MCF 10A (cell line): ENCODE measurements around the gene QRICH2. TPM values are rescaled to one million over a fixed set of nuclear protein-coding genes. Genes with fewer than 3 reads are reported as not detected.

Experiments used
- BruUV-seq: library from RNA; stranded (reverse); fragments of 400-500 nt; replicated peaks from 2 replicates; lab custom pipeline; 2021; lab: Mats Ljungman, UMichigan
- CTCF ChIA-PET: fragments of 300-600 bp; sonication (Branson Sonifier 250); formaldehyde crosslinking; extraction: SDS; loops from one replicate; lab custom pipeline; 2021; ENCODE audit warnings: antibody characterized with exemption, inconsistent platforms; lab: Yijun Ruan, JAX
- POLR2A ChIA-PET: fragments of 300-600, 350-650 bp; sonication (Branson Sonifier 250); formaldehyde crosslinking; extraction: SDS; loops from one replicate; lab custom pipeline; 2020; ENCODE audit warnings: antibody characterized with exemption, inconsistent platforms; lab: Yijun Ruan, JAX
- DNase-seq: peaks from one replicate; pipeline ENCODE4 v3.0.0-alpha.2; 2018; ENCODE audit not compliant: unreplicated experiment
- H3K27ac Mint-ChIP-seq: one replicate; pipeline ENCODE4 v1.8.0; 2022; ENCODE audit warnings: mild to moderate bottlenecking, low read depth, mixed read lengths; ENCODE audit not compliant: unreplicated experiment
- H3K27me3 Mint-ChIP-seq: one replicate; pipeline ENCODE4 v1.8.0; 2022; ENCODE audit warnings: mixed read lengths; ENCODE audit not compliant: insufficient read depth, unreplicated experiment
- H3K36me3 Mint-ChIP-seq: one replicate; pipeline ENCODE4 v1.8.0; 2022; ENCODE audit warnings: mild to moderate bottlenecking, moderate library complexity, mixed read lengths; ENCODE audit not compliant: insufficient read depth, unreplicated experiment
- H3K4me1 Mint-ChIP-seq: one replicate; pipeline ENCODE4 v1.8.0; 2022; ENCODE audit warnings: mixed read lengths; ENCODE audit not compliant: insufficient read depth, unreplicated experiment
- H3K4me3 Mint-ChIP-seq: one replicate; pipeline ENCODE4 v1.8.0; 2022; ENCODE audit warnings: mild to moderate bottlenecking, moderate library complexity, mixed read lengths; ENCODE audit not compliant: unreplicated experiment
- H3K9me3 Mint-ChIP-seq: one replicate; pipeline ENCODE4 v1.8.0; 2022; ENCODE audit warnings: mixed read lengths; ENCODE audit not compliant: unreplicated experiment
- CTCF ChIP-seq: fragments of 200-600 bp; IDR thresholded peaks from one replicate; pipeline ENCODE4 v1.8.0; 2022; ENCODE audit warnings: antibody characterized with exemption, mild to moderate bottlenecking; ENCODE audit not compliant: unreplicated experiment
- intact Hi-C: fragments of 100-400 bp; cut with micrococcal nuclease; formaldehyde crosslinking; loops from 2 replicates; pipeline ENCODE4 v1.14.1; 2022
- total RNA-seq: library from RNA; stranded (reverse); gene quantifications from 2 replicates; pipeline ENCODE4 v1.2.3, GENCODE V29; 2022

QRICH2 gene
- total RNA-seq, 1 experiment from 2014 or later, result 0.56 TPM

DNA sequence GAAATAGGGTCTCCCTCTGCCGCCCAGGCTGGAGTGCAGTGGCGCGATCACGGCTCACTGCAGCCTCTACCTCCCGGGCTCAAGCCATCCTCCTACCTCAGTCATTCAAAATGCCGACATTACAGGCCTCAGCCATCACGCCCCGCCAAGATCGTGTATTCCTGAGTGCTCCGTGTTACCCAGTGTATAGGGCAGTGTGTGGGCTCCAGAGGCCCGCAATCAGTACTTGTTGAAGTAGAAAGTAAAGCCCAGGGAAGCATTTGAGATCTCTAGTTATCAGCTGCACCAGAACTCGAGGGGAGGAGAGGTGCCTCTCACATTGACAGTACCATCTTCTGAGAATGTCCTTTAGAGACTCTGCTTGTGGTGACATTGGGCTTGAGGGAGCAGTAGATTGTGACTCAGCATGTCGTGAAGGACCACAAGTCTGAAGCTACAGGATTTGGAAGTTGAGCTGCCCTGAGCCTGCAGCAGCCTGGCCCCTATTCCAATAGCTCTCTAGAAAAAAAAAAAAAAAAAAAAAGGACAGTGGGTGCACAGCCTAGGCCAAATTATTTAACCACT, 46.8 kb upstream of the QRICH2 start:
- no peak for TF ChIP-seq CTCF
- H3K4me3 Mint-ChIP-seq, result peak overlapping the region; percentile 95
- no peaks in the 10 kb centered on the region for H3K9me3 Mint-ChIP-seq
- intact Hi-C loops, result no loop called here
- no peaks in the 10 kb centered on the region for H3K36me3 Mint-ChIP-seq
- H3K4me1 Mint-ChIP-seq, result peaks cover 8% of the 10 kb centered on the region
- H3K27me3 Mint-ChIP-seq, result no peaks in the 10 kb centered on the region
- ChIA-PET POLR2A (interaction anchor here (1.7 to 2.1 kb wide), 2 partner anchors 23 to 203 kb away, joined by 9 to 11 read pairs; no protein-coding TSS in a partner anchor), CTCF (interaction anchor here (0.6 to 2.3 kb wide), 3 partner anchors 31 to 53 kb away, joined by 4 to 20 read pairs (median 6); no protein-coding TSS in a partner anchor)
- no TSS peak for BruUV-seq
- DNase-seq, result no peak
- no peak overlapping the region for H3K27ac Mint-ChIP-seq

- no peaks in the 10 kb centered on the region for H3K9me3 Mint-ChIP-seq
- peak overlapping the region; percentile 98 for H3K27ac Mint-ChIP-seq
- no peak for DNase-seq
- H3K27me3 Mint-ChIP-seq, result no peaks in the 10 kb centered on the region
- peaks cover 8% of the 10 kb centered on the region for H3K4me1 Mint-ChIP-seq
- H3K36me3 Mint-ChIP-seq, result no peaks in the 10 kb centered on the region
- no peak for TF ChIP-seq CTCF
- intact Hi-C loops, result no loop called here
- peak overlapping the region; percentile 95 for H3K4me3 Mint-ChIP-seq
- no TSS peak for BruUV-seq
- CTCF ChIA-PET, result interaction anchor here (0.6 to 2.6 kb wide), 8 partner anchors 7 to 304 kb away, joined by 3 to 20 read pairs (median 4); partner anchors contain the start of genes QRICH2 and SPHK1
- POLR2A ChIA-PET, result interaction anchor here (0.7 to 3.6 kb wide), 17 partner anchors 8 to 355 kb away, joined by 3 to 49 read pairs (median 8); partner anchors contain the start of genes RHBDF2, SPHK1 and UBALD2
Measured at GRCh38 chr17:76354317-76354729, 46.2 kb upstream of the QRICH2 start.

DNA sequence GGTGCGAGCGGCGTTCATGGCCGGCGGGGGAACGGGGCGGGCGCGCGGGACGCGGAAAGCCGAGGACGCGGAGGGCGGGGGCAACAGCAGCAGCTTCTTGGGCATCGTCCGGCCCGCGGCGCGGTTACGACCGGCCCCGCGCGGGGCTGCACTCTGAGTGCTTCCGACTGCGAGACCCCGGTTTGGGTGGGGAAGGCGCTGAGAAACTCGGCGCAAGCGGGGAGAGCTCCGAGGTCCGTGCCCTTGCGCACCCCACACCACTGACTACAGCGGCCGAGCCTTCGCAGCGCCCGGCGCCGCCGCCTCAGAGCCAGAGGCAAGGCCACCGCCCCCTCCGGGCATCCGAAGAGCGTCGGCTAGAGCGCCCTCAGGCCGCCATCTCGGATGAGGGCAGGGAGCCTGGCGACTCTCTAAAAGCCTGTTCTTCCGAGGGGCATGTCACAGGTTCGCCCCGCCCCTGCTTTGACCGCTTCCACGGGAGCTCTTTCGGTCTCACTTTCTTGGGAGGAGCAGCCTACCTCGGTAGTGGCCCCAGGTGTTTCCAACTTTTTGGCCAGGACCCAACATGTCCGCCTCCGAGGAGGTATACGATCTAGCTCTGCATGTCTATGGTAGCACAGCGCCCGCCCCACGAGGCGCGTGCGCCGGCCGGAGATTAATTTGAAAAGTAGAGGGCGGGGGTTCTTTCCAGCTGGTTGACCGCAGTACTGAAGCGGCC, 45.7 kb upstream of the QRICH2 start, which contains the start of gene PRPSAP1:
PRPSAP1 (minus strand) TSS at position 318 of the 718 bp plus-strand sequence; CDS start at position 105, 213 bp downstream.
- no peaks in the 10 kb centered on the region for H3K27me3 Mint-ChIP-seq
- H3K4me3 Mint-ChIP-seq, result peak within 1 kb of the TSS; percentile 95
- TF ChIP-seq CTCF, result peak; percentile 35
- ChIA-PET CTCF (interaction anchor here (0.6 to 2.6 kb wide), 12 partner anchors 8 to 304 kb away, joined by 3 to 20 read pairs (median 3); partner anchors contain the start of genes QRICH2 and SPHK1), POLR2A (interaction anchor here (0.7 to 3.6 kb wide), 26 partner anchors 8 to 413 kb away, joined by 3 to 49 read pairs (median 5); partner anchors contain the start of genes FBF1, JMJD6, METTL23 and RHBDF2)
- H3K9me3 Mint-ChIP-seq, result no peaks in the 10 kb centered on the region
- DNase-seq, result peak; percentile 94
- H3K36me3 Mint-ChIP-seq, result no peaks in the 10 kb centered on the region
- H3K4me1 Mint-ChIP-seq, result peaks cover 8% of the 10 kb centered on the region
- H3K27ac Mint-ChIP-seq, result peak within 1 kb of the TSS; percentile 98
- BruUV-seq, result no TSS peak
- intact Hi-C loops, result no loop called here
